Inferior parietal cortex (tissue), 1 donor: ENCODE results near the gene DNAJB6.
"Not testable (repeated sequence)": the region's sequence is repeated elsewhere in the genome, so short reads cannot be mapped to it uniquely, and the experiment has no call there.

Experiments
- DNase-seq: peaks from one replicate; pipeline ENCODE4 v3.0.0-alpha.2; 2016; ENCODE audit errors: extremely low spot score

Gene DNAJB6

GRCh38 chr7:157323401-157323800, 13.4 kb upstream of the DNAJB6 start:
- DNase-seq = no peak

DNA sequence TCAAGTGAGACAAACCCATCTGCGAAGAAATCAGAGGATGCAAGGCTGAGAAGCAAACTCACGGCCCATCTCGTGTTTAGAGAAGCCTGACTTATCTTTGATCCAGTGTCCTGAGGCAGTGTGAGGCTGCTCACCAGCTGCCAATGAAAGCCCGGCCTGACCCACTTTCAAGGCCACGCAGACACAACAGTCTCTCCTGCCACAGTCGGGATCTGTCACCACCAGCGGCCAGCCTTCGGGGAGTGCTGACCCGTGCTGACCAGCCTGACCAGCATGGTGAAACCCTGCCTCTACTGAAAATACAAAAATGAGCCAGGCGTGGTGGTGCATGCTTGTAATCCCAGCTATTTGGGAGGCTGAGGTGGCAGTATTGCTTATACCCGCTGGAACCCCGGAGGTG, 7.4 kb upstream of the DNAJB6 start:
- DNase-seq = no peak

DNA sequence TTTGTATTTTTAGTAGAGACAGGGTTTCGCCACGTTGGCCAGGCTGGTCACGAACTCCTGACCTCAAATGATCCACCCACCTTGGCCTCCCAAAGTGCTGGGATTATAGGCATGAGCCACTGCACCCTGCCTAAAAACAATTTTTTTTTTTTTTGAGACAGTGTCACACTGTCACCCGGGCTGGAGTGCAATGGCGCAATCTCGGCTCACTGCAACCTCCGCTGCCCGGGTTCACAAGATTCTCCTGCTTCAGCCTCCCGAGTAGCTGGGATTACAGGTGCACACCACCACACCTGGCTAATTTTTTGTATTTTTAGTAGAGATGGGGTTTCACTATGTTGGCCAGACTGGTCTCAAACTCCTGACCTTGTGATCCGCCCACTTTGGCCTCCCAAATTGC, 6.2 kb upstream of the DNAJB6 start:
- DNase-seq = not testable (repeated sequence)

- not testable (repeated sequence) for DNase-seq
Observed at GRCh38 chr7:157331049-157331448, 5.8 kb upstream of the DNAJB6 start.

GRCh38 chr7:157335236-157335635, 1.6 kb upstream of the DNAJB6 start:
- no peak for DNase-seq

GRCh38 chr7:157335991-157336382, 817 bp upstream of the DNAJB6 start:
- DNase-seq = no peak

DNA sequence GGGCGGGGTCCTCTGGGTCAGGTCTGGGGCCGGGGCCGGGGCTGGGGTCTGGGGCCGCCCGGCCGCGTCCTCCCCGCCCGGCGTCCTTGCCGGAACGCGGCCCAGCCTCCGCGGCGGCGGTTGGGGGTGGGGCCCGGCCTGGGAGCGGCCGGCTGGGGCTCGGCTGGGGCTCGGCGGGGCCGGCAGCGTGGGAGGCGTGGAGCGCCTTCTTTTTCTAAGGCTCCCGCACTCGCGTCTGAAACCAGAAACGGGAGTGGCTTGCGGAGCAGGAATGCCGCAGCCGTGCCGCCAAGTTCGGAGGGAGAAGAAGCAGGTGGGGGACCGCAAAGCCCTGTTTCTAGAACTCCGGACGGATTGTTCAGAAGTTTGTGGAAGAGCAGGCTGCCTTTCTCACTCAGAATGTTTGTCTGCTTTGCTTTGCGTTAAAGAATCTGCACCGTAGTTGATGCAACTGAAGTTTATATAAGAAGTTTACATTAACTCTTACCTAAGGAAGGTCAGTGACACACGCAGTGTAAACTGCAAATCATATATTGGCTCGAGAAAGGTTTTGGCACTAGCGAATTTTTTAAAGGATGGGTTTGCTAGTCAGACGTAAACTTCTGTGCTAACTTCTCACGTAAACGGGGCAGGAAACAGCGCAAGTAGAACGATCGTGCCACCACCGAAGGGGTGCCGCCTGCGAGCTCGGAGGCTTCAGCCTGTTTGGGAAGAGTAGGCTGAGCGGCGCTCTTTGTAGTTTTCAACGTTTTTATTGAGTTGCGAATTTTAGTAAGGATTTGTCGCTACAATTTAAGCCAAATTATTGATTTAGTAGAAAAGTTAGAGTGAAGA, 729 bp downstream of the DNAJB6 start:
- no peak for DNase-seq

DNA sequence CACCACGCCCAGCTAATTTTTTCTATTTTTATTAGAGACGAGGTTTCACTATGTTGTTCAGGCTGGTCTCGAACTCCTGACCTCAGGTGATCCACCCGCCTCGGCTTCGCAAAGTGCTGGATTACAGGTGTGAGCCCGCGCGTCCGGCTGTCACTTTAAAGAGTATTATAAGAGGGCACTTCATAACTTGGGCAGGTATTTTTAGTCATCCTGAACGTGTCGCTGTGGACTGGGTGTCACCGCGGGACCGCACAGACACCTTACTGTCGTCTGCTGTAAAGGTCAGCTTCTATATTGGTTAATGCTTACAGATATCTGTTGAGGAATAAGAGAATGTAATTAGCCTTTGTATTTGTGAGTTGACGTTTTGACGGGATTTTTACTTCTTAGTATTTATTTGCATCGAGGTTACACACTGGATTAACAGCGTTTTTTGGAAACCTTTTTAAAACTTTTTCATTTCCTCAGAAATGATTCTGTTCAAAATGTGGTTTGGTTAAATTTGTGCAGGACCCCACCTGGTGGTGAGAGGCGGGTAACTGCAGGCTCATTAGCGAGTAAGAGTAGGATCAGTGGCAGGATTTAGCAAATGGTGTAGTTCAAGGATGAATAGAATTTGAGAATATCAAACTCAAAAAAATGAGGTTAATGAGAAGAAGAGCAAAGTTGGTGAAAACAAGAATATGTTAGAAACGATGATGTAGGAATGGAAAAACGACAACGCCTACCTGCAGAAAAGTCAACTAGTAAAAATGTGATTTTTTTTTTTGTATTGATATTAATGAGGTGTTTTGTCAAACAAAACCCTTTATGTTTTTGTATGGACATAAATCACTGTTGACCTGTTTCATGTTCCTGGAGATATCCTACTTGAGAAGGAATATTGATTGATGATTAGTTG, 3.2 kb downstream of the DNAJB6 start:
- peak; percentile 91 for DNase-seq

DNA sequence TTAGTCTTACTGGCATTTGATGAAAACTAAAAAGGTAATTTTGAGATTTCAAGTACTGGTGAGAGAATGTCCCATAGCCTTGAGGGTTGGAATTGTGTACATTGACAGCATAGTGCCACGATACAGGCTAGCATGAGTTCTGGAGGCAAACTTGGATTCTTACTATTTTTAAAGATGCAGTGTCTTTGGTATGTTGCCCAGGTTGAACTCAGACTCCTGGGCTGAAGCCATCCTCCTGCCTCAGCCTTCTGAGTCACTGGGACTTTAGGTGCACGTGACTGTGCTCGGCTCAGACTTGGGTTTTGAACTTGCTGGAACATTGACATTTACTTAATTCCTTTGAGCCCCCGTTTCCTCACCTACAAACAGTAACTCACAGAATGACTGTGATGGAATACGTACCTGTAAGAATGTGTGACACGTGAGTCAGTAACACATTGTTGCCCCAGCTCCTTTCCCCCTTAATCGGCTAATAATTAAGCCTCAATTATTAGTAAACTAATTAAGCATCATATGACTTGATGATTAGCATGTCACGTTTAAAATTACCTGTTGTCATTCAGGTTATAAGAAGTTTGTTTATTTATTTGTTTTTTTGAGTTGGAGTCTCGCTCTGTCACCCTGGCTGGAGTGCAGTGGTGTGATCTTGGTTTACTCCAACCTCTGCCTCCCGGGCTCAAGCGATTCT, 10.6 kb downstream of the DNAJB6 start:
- DNase-seq = no peak

DNA sequence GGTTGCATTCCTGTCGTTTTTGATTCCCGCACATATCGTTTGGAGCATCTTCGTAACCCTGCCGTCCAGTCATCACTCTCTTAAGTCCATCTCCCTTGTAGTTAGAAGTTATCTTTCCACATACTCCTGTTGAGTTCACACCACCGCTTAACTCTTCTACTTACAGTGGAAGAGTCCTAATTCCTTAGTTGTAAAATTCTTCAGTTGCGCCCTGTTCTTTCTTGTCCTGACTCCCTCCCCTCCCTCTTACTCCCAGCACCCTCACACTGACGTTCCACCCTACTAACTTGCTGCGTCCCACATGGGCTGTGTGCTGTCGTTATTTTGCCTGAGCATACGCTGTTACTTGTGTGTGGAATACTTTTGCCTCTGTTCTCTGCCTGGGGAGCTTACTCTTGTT, 11.7 kb downstream of the DNAJB6 start:
- no peak for DNase-seq

- DNase-seq = no peak
Observed at GRCh38 chr7:157352516-157352915, 15.7 kb downstream of the DNAJB6 start.

DNA sequence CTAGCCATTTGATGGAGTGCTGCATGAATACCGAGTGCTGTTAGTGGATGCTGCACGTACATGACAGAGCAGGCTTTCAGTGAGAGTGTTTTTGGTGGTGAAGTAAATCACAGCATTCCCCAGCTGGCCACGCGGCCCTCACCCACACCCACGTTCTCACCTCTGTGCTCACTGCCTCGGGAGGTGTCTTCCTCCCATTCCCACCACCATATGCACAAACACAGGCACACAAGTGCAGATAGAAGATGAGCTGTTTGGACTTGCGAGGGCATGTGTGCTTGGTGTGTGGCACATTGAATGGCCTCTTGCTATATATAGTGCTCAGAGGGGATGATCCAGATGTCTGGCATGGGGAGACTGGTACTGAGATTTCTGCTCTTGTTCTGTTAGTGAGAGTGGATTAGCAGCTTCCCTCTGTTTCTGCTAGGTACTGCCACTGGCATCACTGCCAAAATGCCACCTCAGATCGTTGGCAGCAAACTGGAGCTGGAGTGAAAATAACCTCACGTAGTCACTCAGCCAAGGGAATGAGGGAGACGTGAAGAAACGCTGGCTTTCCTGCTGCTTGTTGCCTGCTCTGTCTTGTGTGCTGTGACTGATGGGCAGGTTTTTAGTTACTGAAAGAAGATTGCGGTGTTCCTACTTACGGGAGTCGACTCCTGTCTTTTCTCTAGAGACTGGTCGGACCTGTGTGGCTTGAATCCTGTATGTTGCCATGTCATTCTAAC, 19.1 kb downstream of the DNAJB6 start:
- DNase-seq = peak; percentile 55

DNA sequence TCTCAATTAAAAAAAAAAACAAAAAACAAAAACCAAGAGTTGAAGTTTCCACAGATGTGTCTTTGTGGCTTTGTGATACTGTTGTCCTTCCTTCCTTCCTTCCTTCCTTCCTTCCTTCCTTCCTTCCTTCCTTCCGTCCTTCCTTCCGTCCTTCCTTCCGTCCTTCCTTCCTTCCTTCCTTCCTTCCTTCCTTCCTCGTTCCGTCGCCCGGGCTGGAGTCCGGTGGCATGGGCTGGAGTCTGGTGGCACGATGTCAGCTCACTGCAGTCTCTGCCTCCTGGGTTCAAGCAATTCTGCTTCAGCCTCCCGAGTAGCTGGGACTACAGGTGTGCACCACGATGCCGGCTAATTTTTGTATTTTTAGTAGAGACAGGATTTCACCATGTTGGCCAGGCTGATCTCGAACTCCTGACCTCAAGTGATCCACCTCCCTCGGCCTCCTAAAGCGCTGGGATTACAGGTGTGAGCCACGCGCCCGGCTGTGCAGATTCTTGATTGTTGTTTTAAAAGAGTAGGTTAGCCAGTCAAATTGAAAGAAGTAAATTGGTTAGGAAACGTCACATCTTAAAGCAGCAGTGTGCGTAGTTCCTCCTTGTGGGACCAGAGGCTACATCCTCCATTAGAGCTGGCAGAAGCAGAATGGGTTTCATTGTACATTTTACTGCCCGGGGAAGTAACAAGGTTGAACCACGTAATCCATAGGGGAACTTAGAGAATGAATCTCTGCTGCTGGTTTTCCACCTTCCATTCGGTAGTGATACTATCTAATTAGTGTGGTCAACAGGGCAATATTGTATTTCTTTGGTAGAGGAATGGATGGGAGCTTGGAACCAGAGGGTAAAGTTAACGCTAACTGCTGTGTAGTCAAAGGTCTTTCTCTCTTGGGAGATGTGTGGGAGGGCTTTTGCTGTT, 20.6 kb downstream of the DNAJB6 start:
- DNase-seq = no peak

DNA sequence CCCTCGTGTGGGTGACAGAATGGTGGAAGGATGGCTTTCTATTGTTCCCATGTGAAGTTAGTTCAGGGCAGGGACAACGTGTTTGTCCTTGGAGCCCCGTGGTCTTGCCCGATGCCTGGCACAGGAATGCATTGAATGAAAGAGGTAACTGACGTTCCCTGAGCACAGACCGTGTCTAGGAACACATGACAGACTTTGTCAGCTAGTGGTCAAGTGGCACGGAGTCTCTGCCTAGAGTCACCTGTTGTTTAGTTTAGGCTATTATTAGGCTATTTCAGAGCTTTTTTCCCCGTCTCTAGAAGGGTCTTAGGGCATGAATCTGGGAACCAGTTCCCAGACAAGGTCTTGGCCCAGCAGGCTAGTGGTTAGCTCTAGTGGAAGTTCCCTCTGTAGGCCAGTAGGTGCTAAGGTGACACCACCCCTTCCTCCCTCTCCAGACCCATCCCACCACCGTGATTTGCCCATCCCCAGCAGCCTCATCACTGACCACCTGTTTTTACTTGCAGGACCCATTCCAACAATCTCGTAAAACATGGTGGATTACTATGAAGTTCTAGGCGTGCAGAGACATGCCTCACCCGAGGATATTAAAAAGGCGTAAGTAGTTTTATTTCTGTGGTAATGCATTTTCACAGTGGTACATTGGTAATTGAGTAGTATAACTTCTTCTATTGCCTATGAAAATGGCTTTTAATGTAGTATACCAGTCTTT, 21.4 kb downstream of the DNAJB6 start:
- no peak for DNase-seq

DNA sequence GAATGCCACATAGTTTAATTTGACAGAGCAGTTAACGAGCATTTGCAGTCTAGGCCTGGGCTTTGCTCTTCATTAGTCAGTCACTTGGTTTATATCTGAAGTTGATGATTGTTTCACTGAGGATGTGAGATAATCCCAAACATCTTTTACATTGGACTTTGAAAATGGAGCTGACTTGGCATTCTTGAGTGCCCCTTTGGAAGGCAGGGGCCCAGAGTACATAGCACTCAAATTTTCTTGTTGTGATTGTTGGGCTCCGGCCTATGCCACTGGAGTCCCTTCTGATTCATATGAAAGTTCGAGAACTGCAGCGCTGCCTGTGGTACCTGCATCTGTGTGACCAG, 21.9 kb downstream of the DNAJB6 start:
- no peak for DNase-seq

GRCh38 chr7:157359581-157359980, 22.8 kb downstream of the DNAJB6 start:
- DNase-seq = no peak

GRCh38 chr7:157360483-157361025, 23.8 kb downstream of the DNAJB6 start:
- no peak for DNase-seq

GRCh38 chr7:157361537-157361936, 24.7 kb downstream of the DNAJB6 start:
- no peak for DNase-seq

DNA sequence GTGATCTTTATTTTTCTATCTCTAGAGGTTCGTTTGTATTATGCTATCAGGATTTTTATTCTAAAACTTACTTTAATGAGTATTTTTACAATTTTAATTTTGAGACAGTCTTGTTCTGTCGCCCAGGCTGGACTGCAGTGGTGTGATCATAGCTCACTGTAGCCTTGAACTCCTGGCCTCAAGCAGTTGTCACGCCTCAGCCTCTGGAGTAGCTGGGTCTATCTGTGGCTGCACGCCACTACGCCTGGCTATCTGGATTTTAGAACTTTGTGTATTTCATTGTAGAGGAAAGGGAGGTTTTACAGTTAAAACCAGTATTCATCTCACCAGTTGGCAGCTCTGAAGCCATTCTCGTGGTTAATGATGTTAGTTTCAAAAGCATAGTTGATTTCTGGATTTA, 25.9 kb downstream of the DNAJB6 start:
- no peak for DNase-seq

GRCh38 chr7:157366722-157367121, 29.9 kb downstream of the DNAJB6 start:
- DNase-seq = no peak
